Neural progenitor cell (in vitro differentiated cells): ENCODE results near the gene FHAD1.

Experiments used
- EZH2 ChIP-seq: fragments of 200-600 bp; sonication (generic); IDR thresholded peaks from 2 replicates; pipeline ENCODE4 v1.6.1; 2017; ENCODE audit warnings: antibody characterized with exemption, mild to moderate bottlenecking, moderate library complexity
- TF ChIP-seq, protein P1 (sequence below): fragments of 200-600 bp; sonication (generic); IDR thresholded peaks from 2 replicates; pipeline ENCODE4 v1.5.1; 2017; ENCODE audit warnings: antibody characterized with exemption, mild to moderate bottlenecking

DNA sequence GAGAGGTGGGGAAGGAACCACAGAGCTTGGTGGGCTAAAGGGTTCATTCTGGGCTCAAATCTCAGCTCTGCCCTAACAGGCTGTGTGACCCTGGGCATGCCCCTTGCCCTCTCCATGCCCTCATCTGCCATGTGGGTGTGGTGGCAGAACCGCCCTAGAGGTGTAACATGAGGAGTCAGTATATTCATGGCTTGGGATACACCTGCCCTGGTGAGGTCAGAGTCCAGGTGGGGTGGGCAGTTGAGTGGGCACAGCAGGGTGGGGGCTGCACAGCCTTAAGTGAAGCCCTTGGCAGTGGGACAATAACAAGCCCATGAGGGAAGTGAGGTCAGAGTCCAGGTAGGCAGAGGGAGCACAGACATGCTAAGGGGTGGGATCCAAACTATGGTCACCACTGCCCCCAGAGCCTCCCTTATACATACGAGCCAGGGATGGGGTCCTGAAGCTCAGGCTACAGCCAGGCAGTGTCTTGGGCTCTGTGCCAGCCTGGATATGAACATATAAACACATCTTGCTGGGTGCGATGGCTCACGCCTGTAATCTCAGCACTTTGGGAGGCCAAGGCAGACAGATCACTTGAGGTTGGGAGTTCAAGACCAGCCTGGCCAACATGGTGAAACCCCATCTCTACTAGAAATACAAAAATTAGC lies 103.7 kb downstream of the FHAD1 start:
- TF ChIP-seq, protein P1, sequence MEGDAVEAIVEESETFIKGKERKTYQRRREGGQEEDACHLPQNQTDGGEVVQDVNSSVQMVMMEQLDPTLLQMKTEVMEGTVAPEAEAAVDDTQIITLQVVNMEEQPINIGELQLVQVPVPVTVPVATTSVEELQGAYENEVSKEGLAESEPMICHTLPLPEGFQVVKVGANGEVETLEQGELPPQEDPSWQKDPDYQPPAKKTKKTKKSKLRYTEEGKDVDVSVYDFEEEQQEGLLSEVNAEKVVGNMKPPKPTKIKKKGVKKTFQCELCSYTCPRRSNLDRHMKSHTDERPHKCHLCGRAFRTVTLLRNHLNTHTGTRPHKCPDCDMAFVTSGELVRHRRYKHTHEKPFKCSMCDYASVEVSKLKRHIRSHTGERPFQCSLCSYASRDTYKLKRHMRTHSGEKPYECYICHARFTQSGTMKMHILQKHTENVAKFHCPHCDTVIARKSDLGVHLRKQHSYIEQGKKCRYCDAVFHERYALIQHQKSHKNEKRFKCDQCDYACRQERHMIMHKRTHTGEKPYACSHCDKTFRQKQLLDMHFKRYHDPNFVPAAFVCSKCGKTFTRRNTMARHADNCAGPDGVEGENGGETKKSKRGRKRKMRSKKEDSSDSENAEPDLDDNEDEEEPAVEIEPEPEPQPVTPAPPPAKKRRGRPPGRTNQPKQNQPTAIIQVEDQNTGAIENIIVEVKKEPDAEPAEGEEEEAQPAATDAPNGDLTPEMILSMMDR: no peak
- no peak for TF ChIP-seq EZH2
